Breast epithelium (tissue), 3 donors: ENCODE data around the gene TM2D1. TPM values are rescaled to one million over a fixed set of nuclear protein-coding genes. Genes with fewer than 3 reads are reported as not detected.

Experiments used
- total RNA-seq, 3 donors: library from RNA; depleted of rRNA; stranded (reverse); fragments of >200 nt; gene quantifications; one replicate each; pipeline ENCODE4 v1.1.0, GENCODE V29; 2016

The TM2D1 gene
- total RNA-seq, 3 donors from 2014 or later, result 65.4 to 85.9 (median 76.1) TPM

Other genes with a start within 250 kb of the TM2D1 start
- 100 to 1,000 TPM in 2 of 3 donors, 10 to 100 TPM in 1; 20.8 to 193 (median 129) TPM for gene PATJ, start 17.3 kb upstream of the TM2D1 start, total RNA-seq